SHP77 treated with DMSO at 0.1 percent for 48 hours (cell line): Measurements from ENCODE around the gene CCSER1.

ENCODE experiments used
- DNase-seq: peaks from one replicate; lab custom pipeline; 2025; lab: John Stamatoyannopoulos, UW

Gene CCSER1

GRCh38 chr4:90128961-90129495 lies 1.8 kb downstream of the CCSER1 start:
- DNase-seq, result no peak

DNA sequence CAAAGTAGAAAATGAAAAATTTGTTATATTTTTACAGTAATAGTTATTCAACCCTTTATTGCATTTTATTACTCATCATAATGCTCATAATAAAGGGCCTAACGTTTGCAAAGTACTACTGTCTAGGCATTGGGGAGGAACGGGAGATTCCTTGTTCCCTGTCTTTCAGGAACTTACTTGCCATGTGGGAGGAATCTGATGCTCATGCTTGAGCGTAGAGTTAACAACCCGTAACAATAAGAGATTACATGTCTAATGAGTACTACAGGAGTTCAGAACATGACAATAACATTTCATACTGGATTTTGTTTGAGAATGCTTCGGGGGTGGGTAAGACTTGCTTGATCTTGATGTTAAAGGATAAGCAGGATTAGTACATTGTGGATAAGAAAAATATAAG lies 2.9 kb downstream of the CCSER1 start:
- DNase-seq, result no peak

GRCh38 chr4:90137555-90137954 lies 10.4 kb downstream of the CCSER1 start:
- DNase-seq, result no peak

DNA sequence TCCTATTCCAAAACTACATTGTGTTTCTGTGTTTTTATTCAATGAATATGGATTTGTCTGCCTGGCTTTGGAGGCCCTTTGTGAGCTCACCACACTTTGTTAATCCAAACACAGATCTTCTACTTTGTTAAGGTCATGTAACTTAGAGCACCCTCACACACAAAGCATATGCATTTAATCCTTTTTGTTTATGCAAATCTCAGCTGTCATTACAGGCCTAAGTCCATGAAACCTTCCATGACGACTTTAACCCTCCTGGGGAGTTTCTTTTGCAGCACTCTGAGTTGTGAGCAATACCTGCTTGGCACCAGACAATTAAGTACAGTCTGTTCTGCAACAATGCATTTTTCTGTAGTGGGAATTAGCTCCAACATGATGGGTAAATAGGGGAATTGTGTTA lies 14.9 kb downstream of the CCSER1 start:
- DNase-seq, result no peak

DNA sequence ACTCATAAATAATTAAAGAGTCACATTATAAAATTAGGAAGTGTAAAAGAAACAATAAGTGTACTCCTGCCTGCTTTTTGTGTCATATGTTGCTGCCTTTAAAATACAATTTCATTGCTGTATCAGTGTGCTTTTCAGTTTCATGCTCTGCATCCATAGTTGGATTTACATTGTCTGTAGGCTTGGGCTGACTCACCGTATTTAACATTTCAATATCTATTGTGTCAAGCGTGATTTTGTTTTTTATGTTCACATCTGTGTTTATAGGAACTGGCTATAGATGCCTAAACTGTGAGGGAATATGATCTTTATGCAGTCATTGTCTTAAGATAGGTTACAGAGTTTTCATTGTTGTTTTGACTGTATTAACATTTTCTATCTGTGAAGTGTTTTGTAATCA lies 18.1 kb downstream of the CCSER1 start:
- DNase-seq, result no peak

DNA sequence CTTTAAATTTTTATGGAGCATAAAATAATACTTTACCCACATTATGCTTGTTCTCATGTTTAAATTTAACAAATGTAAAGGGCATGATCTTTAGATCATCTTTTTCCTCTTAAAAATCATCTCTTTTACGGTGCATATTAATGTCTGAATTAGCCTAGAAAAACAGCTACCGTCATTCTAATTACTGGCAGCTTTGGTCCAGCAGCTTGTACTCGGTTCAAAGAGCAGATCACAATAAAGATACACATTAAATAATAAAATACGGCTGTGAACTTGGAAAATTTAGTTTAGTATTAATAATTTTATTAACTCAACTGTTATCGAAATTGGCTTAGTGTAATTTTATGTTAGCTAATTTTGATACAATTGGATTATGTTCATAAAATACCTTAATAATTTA lies 19.1 kb downstream of the CCSER1 start:
- DNase-seq, result no peak

DNA sequence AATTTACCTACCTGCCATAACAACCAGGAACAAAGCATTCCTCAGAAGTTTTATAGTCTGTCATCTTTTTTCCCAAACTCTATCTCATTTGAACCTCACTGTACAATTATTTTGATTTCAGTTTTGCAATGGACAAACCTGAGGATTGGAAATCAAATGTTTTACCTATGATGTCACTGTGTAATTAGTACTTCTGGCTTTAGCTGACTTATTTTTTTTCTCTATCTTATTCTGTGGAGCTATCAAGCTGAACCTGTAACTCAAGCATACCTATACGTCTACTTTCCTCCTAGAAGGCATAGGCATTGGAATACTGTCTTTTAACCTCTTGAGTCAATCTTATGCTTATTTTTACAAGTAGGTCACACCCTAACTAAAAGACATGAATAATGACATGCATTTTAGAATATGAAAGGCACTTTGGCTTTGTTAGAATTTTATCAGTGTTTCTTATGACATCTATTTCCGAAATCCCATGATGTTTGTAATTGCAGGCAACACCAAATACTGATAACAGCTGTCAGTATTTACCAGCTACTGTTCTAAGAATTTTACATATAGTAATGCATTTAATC lies 21.5 kb downstream of the CCSER1 start:
- DNase-seq, result no peak

DNA sequence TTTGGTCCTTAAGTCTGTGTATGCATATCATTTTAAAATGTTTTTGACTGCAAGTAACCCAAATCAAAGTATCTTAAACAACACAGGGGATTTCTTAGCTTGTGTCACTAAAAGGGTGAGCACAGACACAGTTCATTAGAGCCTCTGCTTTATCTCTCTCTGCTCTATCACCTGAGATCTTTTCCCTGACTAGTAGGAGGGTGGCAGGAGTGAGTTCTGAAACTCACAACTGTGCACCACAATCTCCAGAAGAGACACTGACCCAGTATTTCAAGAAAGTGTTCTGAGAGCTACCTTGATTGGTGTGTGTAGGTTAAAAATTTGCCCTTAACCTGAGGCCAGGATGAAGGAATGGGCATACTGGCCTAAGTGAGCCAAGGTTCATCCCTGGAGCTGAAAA lies 24.8 kb downstream of the CCSER1 start:
- DNase-seq, result no peak

DNA sequence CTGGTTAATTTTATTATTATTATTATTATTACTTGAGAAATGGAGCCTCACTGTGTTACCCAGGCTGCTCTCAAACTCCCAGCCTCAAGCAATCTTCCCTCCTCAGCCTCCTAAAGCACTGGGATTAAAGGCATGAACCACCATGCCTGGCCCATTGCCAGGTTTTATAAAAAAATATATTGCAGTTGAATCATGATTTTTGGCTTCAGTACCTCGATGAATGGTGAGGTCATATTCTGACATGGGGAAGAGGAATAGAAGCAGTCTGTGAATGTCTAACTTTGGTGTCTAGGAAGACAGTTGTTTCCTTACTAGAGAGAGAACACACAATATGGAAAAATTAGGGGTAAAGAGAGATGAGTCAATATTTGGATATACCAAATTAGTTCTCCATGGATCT lies 32.0 kb downstream of the CCSER1 start:
- DNase-seq, result no peak

GRCh38 chr4:90160044-90160443 lies 32.9 kb downstream of the CCSER1 start:
- DNase-seq, result no peak

DNA sequence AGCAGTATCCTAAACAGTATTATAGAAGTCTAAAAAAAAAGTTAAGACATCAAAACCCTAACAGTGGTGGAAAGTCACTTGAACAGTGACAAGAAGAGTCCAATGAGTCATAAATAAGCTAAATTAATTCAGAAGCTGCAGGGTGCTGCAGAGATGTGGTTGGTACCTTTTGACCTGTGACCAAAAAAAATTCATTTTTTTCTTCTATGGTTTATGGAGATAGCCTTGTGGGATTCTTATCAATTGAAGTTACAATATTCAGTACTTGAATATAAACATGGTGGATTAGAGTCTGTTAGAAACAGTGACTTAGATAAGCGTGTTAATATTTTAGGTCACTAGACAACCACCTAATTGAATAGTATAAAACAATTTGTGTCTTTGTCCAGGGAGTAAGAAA lies 35.4 kb downstream of the CCSER1 start:
- no peak for DNase-seq

- DNase-seq, result no peak
Measured at GRCh38 chr4:90163872-90164271, 36.7 kb downstream of the CCSER1 start.

GRCh38 chr4:90165883-90166282 lies 38.7 kb downstream of the CCSER1 start:
- DNase-seq, result no peak

GRCh38 chr4:90171491-90171890 lies 44.3 kb downstream of the CCSER1 start:
- DNase-seq, result no peak

GRCh38 chr4:90174621-90175023 lies 47.4 kb downstream of the CCSER1 start:
- no peak for DNase-seq

- no peak for DNase-seq
Measured at GRCh38 chr4:90181644-90182043, 54.5 kb downstream of the CCSER1 start.

- no peak for DNase-seq
Measured at GRCh38 chr4:90183254-90183653, 56.1 kb downstream of the CCSER1 start.

DNA sequence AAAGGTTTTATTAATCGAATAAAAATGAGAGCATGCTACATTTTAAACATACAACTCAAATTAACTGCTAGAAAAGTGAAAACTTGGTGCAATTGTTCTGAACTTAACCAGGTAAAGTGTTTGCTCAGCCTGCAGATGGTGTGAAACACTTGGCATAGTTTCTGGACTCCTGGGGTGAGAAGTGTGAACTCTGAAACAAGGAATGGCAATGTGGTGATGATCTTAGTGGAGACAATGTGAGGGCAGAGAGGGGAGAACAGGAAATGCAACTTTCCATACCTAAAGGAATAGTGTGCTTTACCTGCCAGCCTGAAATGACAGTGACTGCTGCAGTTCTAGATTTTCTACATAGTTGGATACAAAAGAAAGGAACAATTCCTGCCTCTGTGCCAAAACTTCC lies 57.4 kb downstream of the CCSER1 start:
- no peak for DNase-seq

DNA sequence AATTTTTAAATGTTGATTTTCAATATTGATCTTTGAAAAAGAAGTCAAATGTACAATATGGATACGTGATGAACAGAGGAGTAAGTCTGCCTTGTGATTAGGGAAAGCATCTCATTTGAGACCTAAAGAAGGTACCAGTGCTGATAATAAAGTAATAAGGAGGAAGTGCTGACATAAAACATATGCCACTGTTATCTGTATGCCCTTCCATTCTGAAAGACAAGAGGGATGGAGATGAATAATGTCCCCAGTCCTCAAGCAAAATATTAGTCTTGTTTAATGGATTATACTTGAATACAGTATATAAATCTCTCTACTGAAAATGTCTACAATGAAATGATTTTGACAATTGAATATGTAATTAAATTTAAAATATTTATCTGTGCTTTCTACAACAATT lies 58.2 kb downstream of the CCSER1 start:
- DNase-seq, result no peak

DNA sequence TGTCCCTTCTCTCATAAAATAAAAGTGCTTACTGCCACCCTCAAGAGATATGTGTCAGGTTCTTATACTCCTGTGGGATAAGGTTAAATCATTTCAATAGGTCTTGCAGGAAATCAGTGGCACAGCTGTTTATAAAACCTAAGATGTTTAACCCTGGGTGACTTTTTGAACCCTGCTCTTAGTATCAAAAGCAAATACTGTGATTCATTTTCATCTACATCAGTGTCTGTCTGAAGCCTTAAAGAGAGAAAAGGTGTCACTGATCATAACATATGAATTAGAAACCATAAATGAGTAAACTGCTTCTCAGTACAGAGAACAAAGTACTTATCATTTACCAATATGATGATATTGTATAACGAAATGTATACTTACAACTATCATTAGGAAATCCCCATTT lies 59.0 kb downstream of the CCSER1 start:
- DNase-seq, result no peak

DNA sequence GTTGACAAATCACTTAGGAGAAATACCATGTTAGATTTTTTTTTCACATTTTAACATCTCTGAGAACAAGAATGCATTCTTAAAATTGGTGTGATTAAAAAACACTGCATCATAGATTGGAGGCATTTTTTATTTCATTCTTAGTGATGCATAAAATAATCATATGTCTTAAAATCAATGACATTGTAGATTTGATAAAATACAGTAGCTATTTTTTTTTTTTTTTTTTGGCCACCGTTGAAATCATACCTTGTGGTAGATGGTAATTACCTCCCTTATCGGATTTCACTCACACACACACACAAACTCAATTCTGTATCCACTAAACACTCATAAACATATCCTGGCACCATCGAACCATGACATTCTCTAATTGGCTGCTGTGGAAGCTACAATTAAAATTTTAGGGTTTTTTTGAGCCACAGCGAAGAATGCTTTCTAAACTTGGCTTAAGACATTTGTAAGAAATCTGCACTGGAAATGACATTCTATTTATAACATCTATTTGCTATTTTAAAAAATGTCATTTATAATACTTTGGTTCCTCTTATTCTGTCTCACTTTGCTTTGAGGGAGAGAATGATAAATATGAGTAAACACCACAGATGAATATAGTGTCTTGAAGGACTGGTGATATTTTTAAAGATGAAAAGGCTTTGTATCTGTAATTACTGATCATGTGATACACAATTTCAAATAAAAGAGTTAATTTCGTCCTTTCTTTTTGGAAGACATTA lies 60.1 kb downstream of the CCSER1 start:
- DNase-seq, result no peak

- DNase-seq, result no peak
Measured at GRCh38 chr4:90189178-90189577, 62.0 kb downstream of the CCSER1 start.

DNA sequence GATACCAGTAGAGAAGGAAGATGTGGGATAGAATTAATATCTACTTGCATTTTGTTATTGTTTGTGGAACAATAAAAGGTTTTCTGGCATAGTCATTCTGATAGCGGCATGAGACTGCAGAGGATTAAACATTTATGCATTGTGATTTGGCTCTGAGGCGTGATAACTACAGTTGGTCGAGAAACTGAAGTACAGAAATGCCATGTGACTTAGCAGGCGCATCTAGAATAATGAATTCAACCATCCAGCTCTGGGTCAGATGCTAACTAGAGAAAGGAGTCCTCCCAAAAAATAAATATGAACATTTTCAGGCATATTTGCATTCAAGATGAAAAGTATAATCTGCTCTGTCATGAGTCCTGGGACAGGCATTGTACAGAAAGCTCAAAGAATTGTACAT lies 62.8 kb downstream of the CCSER1 start:
- no peak for DNase-seq

DNA sequence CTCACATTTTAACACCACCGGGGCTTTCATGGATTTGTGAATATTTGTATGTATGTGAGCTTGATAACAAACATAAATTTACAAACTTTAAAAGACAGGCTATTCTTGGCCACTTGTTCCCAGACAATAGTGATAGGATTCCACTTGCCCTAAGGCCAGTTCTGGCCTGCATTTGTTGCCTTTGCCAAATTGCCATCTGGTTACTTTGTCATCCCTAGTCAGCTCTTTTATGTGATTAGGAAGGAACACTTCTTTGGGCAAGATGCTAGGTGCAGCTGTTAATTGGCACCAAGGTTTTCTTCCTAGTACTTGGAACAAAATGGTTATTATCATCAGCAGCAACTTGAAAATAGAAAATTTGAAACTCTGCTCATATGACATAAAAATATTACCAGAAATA lies 63.3 kb downstream of the CCSER1 start:
- DNase-seq, result no peak
